HG02763 (cell line): ENCODE measurements around the gene SOX13.
"Not testable (repeated sequence)": the region's sequence is repeated elsewhere in the genome, so short reads cannot be mapped to it uniquely, and the experiment has no call there.

Source experiments
- ATAC-seq: cut with Tn5 transposase; IDR thresholded peaks from one replicate; pipeline ENCODE4 v1.9.1; 2021; ENCODE audit warnings: mild to moderate bottlenecking, moderate library complexity; ENCODE audit not compliant: unreplicated experiment

The SOX13 gene

GRCh38 chr1:204084247-204084772 lies 11.4 kb downstream of the SOX13 start:
- no peak for ATAC-seq

DNA sequence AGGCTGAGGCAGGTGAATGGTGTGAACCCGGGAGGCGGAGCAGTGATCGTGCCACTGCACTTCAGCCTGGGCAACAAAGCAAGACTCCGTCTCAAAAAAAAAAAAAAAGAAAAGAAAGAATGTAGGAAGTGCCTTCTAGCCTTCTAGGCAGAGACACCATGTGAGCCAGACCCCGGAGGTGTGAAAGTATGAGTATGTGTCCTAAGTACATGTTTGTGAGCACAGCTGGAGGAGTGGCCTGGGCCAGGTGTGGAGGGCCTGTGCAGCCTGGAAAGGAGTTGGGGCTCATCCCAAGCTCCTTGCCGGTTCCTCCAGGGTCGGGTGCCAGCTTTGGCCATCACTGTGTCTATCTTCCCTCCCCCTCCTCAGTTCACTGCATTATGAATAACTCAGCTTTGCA lies 13.0 kb downstream of the SOX13 start:
- no peak for ATAC-seq

DNA sequence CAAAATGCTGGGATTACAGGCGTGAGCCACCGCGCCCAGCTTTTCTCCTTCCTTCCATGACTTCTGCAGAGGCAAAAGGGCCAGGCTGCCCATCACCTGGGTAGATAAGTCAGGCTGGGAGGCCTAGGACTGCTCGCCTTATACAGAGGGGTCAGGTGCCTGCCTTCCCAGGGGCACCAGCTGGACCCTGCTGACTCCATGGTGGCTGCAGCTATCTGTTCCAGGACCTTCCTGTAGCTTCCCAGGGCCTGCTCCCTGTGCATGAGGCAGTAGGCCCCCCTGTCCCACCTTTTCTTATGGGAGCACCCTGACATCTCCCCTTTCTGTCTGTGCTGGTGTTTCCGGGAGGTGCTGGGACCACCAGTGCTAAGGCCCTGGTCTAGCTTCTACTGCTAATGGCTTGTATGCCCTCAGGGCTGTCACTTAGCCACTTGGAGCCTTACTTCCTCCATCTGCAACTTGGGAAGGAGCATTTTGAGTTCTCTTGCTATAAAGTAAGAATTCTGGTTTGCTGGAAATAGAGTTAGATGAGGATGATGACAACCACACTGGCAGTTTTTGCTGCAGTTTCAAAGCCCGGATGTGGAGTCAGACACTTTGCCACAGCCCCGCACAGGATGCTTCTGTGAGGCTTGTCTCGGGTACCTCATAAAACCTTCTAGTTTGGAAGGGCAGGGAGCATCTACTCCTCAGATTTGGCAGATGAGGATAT lies 14.4 kb downstream of the SOX13 start:
- no peak for ATAC-seq

GRCh38 chr1:204087893-204088528 lies 15.1 kb downstream of the SOX13 start:
- ATAC-seq: no peak

DNA sequence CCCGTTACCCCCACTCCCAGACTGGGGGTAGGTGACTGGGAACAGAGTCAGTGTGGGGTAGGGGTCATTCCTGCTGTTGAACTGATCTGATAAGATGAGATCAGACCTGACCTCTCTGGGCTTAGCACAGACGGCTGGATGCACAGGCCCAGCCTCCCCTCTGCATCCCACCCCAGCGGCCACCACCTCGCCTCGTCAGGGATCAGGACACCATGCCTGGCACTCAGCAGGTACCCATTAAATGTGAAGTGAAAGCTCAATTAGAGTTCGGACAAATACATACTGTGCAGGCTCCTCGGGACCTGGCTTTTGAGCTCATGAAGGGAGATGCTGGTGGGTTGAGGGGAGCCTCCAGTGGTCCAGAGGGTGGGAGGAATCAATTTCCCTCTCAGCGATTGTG lies 15.7 kb downstream of the SOX13 start:
- no peak for ATAC-seq

GRCh38 chr1:204089044-204089751 lies 16.3 kb downstream of the SOX13 start:
- no peak for ATAC-seq

GRCh38 chr1:204090132-204090531 lies 17.2 kb downstream of the SOX13 start:
- ATAC-seq: not testable (repeated sequence)

- no peak for ATAC-seq
Measured at GRCh38 chr1:204091066-204091465, 18.2 kb downstream of the SOX13 start.

GRCh38 chr1:204091787-204092312 lies 18.9 kb downstream of the SOX13 start:
- no peak for ATAC-seq

GRCh38 chr1:204092632-204093420 lies 19.9 kb downstream of the SOX13 start:
- no peak for ATAC-seq

- no peak for ATAC-seq
Measured at GRCh38 chr1:204093421-204093717, 20.5 kb downstream of the SOX13 start.

GRCh38 chr1:204093781-204094180 lies 20.9 kb downstream of the SOX13 start:
- ATAC-seq: no peak

DNA sequence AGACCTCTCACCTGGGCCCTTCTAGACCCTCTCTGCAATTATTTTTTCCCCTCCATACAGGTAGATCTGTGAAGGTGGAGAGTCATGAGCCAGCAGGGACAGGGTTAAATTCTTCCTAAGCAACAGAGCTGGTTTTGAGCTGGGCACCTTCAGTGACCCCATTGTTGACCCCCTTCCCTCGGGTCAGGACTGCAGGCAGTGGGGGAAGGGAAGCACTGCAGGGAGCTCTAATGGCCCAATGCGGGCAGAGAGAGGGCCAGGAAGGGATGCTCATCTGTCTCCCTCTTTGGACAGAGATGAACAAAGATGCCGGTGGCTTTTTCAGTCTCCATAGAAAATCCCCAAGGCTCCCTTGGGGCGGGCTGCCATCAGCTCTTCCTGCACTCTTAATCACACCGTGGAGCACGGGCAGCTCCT lies 21.4 kb downstream of the SOX13 start:
- ATAC-seq: no peak

DNA sequence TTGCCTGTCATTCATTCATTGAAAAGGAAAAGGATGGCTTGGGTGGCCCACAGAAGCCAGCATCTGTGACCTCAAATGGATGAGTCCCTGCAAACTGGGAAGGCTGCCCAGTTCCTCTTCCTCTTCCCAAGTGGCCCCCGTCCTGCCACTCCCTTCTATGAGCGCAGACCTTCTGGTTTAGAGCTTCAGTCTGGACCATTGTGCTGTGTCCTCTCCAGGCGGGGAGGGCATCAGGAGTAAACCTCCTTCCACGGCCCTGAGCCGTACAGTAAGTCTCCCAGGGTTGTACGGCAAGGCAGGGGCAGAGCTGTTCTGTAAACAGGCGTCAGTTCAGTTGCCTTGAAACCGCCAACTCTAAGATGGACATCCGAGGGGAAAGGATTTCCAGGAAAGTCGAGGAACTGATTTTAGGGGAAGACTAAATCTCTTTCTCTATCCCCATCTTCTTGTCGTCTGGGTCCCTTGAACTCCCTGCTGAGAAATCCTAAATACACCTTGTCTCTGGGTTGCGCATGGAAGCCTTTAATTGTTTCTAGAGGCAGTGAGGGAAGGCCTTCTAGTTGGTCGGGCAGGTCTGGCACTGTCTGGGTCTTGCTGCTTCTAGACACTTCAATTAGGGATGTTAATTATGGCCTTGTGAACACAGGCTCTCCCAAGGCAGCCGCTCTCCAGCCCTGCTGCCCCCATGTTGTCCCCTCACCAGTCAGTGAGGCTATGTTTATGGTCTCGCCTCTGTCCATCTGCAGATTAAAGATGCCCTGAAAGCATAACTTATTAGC lies 22.1 kb downstream of the SOX13 start:
- no peak for ATAC-seq

- ATAC-seq: no peak
Measured at GRCh38 chr1:204096931-204097330, 24.0 kb downstream of the SOX13 start.

GRCh38 chr1:204098683-204099082 lies 25.8 kb downstream of the SOX13 start:
- no peak for ATAC-seq

DNA sequence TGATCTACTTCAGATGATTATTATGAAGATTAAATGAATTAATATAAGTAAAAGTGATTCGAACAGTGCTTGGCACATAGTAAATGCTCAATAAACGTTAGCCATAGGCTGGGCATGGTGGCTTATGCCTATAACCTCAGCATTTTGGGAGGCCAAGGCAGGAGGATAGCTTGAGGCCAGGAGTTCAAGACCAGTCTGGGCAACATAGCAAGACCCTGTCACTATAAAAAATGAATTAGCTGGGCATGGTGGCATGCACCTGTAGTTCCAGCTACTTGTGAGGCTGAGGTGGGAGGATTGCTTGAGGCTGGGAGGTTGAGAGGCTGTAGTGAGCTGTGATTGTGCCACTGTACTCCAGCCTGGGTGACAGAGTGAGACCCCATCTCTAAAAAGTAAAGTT lies 26.8 kb downstream of the SOX13 start:
- not testable (repeated sequence) for ATAC-seq

GRCh38 chr1:204102029-204102611 lies 29.2 kb downstream of the SOX13 start:
- no peak for ATAC-seq

DNA sequence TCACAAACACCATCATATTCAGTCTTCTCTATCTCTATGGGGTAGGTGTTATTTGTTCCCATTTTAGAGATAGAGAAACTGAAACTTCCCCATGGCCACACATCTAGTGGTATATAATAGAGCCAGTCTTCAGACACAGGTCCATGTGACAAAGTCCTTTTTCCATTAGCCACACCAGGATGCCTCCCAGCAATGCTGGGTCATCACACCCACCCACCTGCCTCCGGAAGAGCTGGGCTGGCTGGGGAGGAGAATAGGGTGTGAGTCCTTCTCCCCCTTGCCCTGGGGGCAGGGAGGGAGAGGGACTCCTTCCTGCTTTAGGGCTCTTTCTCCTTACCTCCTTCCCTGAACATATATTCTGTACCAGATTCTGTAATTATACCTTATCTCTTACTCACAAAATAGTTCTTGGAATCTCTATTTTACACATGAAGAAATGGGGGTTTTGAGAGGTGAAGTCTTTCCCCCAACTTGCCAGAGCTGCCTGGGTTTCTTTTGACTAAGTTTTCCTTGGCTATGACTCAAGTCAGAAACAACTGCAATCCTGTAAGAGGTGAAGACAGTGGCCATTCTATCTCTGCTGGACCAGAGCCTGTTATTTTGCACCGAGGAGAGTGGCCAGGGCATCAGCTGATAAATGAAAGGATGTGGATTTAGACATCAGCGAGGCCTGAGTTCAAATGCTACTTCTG lies 30.0 kb downstream of the SOX13 start:
- ATAC-seq: no peak
